ENCODE results near the gene GALNT14.

GALNT14 gene

GRCh38 chr2:31090188-31090587 is 48.1 kb downstream of the GALNT14 start:
- no peak for DNase-seq (ENCODE audit: extremely low spot score, insufficient read length, low read depth)
- no peak for FAIRE-seq

DNA sequence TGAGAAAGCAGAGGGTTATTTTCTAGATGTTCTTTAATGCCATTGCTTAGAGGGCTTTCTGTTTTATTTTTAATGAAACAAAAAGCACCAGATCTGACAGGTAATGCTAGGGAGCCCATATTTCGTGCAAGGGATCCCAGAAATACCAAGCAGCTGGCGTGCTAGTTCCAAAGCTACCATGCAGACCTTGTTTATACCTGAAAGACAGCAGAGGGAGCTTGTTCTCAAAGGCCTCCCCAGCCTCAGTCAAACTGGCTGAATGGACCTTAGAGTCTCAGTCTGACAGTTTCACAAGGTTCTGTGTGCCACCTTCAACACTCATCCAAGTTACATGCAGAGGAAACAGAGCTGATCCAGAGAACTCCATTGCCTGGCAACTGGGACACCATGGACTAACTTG is 48.6 kb downstream of the GALNT14 start:
- FAIRE-seq, result no peak
- DNase-seq (ENCODE audit: extremely low spot score, insufficient read length, low read depth), result no peak

GRCh38 chr2:31088504-31089195 is 49.6 kb downstream of the GALNT14 start:
- no peak for FAIRE-seq
- no peak for DNase-seq (ENCODE audit: extremely low spot score, insufficient read length, low read depth)

DNA sequence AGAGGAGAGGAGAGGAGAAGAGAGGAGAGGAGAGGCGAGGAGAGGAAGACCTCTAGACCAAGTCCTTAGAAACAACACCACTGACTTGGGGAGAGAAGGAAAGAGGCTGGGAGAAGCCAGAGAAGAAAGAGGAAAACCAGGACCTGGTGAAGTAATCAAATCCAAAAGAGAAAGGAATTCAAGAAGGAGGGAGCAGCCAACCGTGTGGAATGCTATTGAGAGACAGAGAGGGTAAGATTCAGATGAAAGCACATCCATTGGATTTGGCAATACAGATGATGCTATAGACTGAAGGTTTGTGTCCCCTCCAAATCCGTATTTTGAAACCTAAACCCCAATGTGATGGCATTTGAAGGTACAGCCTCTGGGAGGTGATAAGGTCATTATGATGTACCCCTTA is 50.7 kb downstream of the GALNT14 start:
- FAIRE-seq, result no peak

DNA sequence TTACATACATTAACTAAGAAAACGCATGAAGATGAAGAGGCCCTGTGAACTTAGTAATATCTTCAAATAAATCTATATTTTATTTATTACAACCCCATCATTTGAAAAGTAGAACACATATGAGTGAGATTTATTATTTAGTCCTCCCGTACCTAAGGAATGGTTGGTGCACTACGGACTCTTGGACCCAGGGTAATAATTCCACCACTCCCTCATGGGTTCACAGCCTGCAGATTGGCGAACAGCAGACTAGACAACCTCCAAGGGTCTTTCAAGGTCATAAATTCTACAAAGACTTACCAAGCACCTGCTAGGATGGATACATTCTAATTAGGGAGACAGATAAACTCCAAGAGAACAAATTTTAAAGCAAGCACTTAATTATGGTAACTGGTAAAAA is 51.6 kb downstream of the GALNT14 start:
- DNase-seq (ENCODE audit: extremely low spot score, insufficient read length, low read depth), result no peak
- FAIRE-seq, result no peak

More for the DNA sequence above, 50.7 kb downstream of the GALNT14 start:
- DNase-seq (ENCODE audit: extremely low spot score, insufficient read length, low read depth), result no peak

- no peak for DNase-seq (ENCODE audit: extremely low spot score, insufficient read length, low read depth)
- FAIRE-seq, result no peak
Observed at GRCh38 chr2:31083234-31083993, 54.8 kb downstream of the GALNT14 start.

DNA sequence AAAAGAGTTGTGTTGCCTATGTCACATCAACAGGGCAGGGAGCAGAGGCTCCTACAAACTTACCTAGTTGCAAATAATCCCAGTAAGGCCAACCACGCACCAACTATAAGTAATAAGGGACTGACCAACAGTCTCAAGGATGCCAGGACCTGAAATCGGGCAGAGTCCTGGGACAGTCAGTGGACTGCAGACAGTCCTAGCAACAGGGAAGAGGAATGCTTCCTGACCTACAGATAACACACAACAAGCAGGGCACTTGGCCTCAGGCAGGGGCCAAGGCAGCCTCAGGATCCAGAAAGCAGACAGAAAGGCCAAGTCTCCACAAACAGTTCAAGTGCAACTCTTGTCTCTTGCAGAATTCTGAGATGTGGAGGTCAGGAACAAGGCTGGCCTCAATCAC is 56.2 kb downstream of the GALNT14 start:
- FAIRE-seq (no peak), DNase-seq (ENCODE audit: extremely low spot score, insufficient read length, low read depth) (no peak)

GRCh38 chr2:31081492-31081891 is 56.7 kb downstream of the GALNT14 start:
- FAIRE-seq, result no peak
- no peak for DNase-seq (ENCODE audit: extremely low spot score, insufficient read length, low read depth)

- FAIRE-seq, result no peak
- DNase-seq (ENCODE audit: extremely low spot score, insufficient read length, low read depth), result no peak
Observed at GRCh38 chr2:31080361-31080760, 57.9 kb downstream of the GALNT14 start.

GRCh38 chr2:31079665-31080064 is 58.6 kb downstream of the GALNT14 start:
- DNase-seq (ENCODE audit: extremely low spot score, insufficient read length, low read depth) (no peak), FAIRE-seq (no peak)

- no peak for DNase-seq (ENCODE audit: extremely low spot score, insufficient read length, low read depth)
- no peak for FAIRE-seq
Observed at GRCh38 chr2:31078579-31079105, 59.6 kb downstream of the GALNT14 start.

DNA sequence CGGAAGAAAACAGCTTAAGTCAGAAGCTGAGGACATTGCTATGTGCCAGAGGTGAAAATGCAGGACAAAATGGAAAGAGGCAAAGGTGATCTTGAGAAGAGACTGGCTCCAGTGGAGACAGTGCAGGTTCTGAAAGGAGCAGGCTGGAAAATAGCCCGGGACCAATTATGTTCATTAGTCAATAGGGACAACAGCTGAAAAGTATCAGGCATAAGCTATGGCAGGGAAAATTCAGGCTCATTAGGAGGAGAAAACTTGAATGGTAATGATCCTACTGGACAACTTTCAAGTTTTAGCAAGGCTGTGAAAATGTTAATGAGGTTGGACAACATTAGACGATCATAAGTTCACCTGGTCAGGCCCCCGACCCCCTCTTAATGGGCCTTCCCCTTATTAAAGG is 60.2 kb downstream of the GALNT14 start:
- DNase-seq (ENCODE audit: extremely low spot score, insufficient read length, low read depth) (no peak), FAIRE-seq (no peak)

DNA sequence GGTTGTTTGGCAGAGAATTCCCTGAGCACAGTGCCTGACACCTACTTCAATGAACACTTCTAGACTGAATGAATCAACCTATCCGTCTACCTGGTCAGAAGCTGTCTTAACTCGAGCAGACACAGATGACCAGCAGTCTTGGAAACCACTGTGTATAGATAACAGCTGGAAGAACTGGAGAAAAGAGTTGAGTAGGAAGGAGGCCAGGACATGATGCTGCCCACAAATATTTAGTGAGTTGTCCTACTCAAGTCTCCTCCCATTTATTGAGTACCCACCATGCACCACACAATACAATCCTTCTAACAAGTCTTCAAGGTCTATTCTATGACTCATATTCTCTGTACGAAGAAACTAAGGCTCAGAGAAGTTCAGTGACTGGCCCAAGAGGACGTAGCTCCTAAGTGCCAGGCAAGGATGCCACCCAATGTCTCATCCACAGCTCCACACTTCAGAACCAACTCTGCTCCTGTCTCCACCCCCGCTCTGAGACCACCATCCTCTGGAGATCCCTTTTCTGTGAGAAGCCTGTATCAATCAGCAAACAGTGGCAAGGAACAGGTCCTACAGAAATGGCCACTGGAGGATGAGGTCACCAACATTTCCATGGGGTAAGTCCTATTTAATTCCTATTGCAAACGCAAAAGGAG is 62.2 kb downstream of the GALNT14 start:
- FAIRE-seq, result no peak
- DNase-seq (ENCODE audit: extremely low spot score, insufficient read length, low read depth), result no peak

GRCh38 chr2:31075431-31075830 is 62.8 kb downstream of the GALNT14 start:
- DNase-seq (ENCODE audit: extremely low spot score, insufficient read length, low read depth) (no peak), FAIRE-seq (no peak)

- no peak for DNase-seq (ENCODE audit: extremely low spot score, insufficient read length, low read depth)
- FAIRE-seq, result no peak
Observed at GRCh38 chr2:31071741-31072140, 66.5 kb downstream of the GALNT14 start.

- FAIRE-seq, result no peak
- no peak for DNase-seq (ENCODE audit: extremely low spot score, insufficient read length, low read depth)
Observed at GRCh38 chr2:31070339-31071125, 67.7 kb downstream of the GALNT14 start.

GRCh38 chr2:31069643-31070325 is 68.5 kb downstream of the GALNT14 start:
- DNase-seq (ENCODE audit: extremely low spot score, insufficient read length, low read depth) (no peak), FAIRE-seq (no peak)

- FAIRE-seq (no peak), DNase-seq (ENCODE audit: extremely low spot score, insufficient read length, low read depth) (no peak)
Observed at GRCh38 chr2:31067259-31067658, 71.0 kb downstream of the GALNT14 start.

DNA sequence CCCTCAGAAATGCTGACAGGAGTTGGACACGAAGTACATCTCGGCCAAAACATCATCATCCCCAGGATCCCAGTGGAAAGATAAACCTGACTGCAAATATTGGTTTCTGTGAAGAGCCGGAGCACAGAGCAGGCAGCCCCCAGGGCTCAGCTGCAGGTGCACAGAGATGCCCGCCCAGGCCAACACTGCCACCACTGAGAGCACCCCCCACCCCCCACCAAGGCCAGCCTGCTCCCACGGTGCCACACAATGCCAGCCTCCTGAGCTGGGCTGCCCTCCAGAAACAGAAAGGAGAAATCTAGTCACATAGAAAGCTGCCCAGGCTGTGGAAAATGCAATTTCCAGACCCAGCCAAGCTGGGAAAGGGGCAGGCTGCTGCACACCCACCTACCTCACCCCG is 71.7 kb downstream of the GALNT14 start:
- FAIRE-seq (no peak), DNase-seq (ENCODE audit: extremely low spot score, insufficient read length, low read depth) (no peak)

DNA sequence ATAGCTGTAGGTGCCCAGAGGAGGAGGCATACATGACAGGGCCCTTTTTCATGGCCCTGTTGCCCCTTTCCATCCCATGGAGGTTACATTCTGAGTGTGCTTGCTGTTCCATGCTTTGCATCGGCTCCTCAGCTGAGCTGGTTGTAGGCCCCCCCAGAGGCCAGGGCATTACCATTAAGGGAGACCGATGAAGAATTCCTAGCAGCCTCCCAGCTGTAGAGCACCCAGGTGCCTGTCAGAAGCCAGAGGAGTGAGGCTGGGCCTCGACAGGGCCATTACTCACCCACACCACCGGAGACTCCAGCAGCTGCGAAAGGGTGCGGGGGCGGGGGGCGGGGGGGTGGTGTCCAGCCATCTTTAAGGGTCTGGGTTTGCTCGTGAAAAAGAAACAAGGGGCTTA is 72.2 kb downstream of the GALNT14 start:
- DNase-seq (ENCODE audit: extremely low spot score, insufficient read length, low read depth) (no peak), FAIRE-seq (no peak)
